Measurements from ENCODE around the gene TIGD6.
A peak's percentile ranks its signal among the peaks of the same experiment; 100 is the strongest.
"Not testable (repeated sequence)": the region's sequence is repeated elsewhere in the genome, so short reads cannot be mapped to it uniquely, and the experiment has no call there.

TIGD6 gene

GRCh38 chr5:149969181-149969930 is 31.1 kb downstream of the TIGD6 start:
- DNase-seq, result no peak

DNA sequence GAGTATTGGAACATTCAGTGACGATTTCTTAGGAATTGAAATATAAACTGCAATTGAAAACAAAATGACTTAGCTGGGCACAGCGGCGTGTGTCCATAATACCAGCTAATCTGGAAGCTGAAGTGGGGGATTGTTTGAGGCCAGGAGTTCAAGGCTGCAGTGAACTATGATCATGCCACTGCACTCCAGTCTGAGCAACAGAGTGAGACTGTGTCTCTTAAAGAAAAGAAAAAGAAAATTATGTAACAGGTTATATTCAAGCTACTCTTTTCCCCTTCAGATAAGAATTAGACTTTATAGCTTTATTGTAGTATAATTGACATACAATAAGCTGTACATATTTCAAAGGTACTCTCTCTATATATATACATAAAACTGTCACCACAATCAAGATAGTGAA is 33.5 kb downstream of the TIGD6 start:
- DNase-seq, result no peak

DNA sequence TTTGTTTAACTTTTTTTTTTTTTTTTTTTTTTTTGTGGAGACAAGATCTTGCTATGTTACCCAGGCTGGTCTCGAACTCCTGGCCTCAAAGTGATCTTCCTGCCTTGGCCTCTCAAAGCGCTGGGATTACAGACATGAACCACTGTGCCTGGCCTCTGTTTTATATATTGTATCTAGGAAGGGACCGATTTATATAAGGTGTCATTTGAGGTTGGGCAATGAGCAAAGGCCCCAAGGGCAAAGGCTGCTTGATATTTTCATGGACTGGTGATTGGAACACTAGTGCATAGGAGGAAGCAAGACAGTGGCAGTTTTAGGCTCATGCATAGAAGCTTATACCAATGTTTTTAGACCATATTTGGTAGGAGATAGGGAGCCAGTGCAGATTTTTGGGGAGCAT is 36.7 kb downstream of the TIGD6 start:
- no peak for DNase-seq

GRCh38 chr5:149962601-149963300 is 37.7 kb downstream of the TIGD6 start:
- DNase-seq, result no peak

DNA sequence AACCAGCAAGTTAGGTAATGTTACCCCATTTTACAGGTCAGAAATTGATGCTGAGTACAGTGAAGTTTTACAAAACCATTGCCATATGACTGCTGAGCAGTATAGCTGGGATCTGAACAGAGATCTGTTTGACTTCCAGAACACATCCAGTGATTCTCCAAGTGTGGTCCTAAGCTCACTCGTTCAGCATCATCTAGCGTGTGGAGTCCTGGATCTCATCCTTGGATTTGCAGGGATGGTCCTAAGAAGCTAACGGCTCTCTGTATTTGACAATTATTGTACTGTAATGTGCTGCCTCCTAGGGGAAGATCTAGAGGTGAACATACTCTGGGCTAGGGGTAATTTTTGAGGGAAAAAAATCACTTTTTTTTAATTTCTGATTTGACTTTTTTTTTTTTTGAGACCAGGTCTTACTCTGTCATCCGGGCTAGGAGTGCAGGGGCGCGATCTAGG is 38.5 kb downstream of the TIGD6 start:
- DNase-seq, result peak; percentile 59

DNA sequence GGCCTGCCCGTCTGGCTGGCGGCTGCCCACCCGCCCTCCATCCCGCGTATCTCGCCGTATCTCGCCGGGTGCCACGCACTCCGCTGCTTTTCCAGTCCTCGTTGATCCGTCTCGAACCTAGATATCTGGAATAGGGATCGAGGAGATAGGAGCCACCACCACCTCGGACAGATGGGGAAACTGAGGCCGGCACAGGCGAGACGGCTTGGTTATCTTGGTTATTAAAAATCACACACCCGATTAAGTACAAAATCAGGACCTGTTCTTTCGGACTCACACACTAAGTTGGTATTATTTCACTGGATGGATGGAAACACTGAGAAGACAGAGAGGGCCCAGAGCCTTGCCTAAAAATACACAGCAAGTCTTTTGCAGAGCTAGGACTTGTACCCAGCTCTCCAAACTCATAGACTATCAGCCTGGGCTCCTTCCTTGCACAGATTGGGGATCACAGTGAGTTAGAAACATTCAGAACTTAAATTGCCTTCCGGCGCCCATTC is 39.2 kb downstream of the TIGD6 start:
- peak; percentile 4 for DNase-seq

GRCh38 chr5:149960272-149961185 is 39.9 kb downstream of the TIGD6 start, which contains the start of gene SLC26A2:
TSS of gene SLC26A2 (plus strand) at chr5:149960758. CDS start at chr5:149977653, 16,895 bp downstream.
- DNase-seq, result peak; percentile 98

DNA sequence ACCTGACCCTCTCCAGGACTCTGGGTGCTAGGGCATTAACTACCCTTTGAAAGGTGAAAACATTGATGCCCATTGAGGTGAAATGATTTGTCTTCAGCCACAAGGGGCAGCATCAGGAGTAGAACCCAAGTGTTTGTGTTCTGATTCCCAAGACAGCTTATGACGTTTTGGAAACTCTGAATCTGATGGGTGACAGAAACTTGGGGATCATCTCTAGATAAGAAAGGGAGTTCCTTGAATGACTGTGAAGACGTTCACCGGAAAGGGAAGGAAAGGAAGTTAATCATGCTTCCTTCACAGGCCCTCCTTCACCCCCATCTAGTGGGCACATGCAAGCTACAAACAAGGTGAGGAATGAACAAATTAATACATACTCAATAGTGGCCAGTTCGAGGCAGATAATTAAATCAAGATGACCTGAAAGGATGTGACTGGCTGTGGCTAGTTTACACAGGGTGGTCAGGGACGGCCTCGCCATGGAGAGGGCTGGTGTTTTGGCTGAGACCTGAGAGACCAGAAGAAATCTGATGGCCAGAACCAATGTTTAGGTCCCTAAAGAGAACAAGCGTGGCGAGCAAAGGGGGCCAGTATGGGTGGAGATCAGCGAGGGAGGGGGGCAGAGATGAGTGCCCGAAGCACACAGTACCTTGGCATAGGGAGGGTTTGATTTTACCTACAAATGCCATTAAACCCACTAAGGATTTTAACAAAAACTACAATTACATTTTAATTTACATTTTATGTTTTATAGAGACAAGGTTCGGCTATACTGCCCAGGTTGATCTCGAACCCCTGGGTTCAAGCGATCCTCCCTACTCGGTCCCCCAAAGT is 40.8 kb downstream of the TIGD6 start:
- peak; percentile 69 for DNase-seq

GRCh38 chr5:149957855-149958254 is 42.6 kb downstream of the TIGD6 start:
- DNase-seq, result no peak

GRCh38 chr5:149956685-149957084 is 43.8 kb downstream of the TIGD6 start:
- no peak for DNase-seq

GRCh38 chr5:149954798-149955197 is 45.7 kb downstream of the TIGD6 start:
- no peak for DNase-seq

DNA sequence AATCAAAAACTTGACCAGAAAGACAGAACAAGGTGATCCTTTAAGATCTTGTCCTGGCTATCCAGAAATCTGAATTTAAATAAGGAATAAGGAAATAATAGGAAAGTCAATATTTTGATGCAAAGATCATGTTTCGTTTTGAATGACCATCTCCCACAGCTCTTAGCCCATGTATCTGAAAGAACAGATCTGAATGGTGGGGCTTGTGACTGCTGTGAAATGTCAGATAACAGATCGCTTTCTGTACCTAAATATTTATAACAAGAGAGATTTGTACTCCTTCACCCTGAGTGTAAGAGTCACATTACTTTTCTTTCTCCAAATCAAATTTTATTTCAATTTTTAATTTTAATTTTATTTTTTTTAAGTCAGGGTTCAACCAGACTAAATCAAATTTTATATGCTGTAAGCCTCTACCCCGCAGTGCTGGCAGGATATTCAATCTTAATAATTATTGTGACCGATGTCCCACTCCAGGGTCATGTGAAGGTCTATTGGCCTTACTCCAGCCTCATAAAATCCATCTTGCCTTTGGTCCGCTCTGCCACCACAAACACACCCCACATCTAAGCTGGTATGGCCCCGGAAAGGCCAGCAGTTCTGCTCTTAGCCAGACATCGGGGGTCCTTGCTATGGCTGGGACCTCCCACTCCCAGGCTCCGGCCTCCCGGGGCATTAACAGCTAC is 46.9 kb downstream of the TIGD6 start:
- no peak for DNase-seq

DNA sequence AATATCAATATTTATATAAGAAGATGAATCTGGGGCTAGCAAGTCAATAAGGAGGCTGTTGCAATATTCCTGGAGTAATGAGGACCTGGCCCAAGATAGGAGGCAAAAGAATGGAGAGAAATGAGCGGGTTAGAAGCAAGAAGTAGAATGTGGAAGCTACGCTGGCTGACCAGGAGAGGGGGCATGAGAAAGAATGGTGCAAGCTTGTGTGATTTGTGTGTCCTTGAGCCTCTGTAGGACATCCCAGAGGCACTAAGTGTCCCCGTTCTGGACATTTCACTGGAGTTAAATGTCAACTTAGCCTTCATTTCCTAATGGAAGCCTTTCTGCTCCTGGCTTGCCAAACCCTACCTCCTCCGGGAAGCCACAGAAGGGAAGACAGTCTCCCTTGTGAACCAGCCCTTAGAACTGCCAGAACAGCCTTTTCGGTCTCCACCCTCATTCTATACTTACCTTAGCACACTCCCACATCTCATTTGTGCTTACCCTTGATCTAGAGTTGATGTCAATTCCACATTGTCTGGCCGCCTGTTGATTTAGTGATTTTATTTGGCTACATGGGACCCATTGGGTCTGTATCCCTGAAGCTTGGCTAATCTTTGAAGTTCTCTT is 49.2 kb downstream of the TIGD6 start:
- no peak for DNase-seq

DNA sequence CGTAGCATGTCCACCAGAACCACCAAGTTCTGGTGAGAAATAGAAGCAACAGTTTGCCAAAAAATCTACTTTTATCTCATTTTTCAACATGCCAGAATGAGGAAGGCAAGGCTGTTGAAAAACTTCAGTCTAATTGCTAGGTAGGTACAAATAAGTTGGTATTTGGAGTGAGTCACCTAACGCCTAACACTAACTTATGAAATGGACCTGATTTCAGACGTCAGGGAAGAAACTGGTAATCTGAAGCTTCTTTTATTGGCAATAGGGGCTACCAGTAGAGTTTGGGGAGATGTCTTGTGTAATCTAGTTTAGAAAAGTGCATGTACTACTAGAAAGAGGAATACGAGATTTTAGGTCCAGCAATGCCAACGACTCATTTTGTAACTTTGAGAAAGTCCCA is 51.5 kb downstream of the TIGD6 start:
- no peak for DNase-seq

DNA sequence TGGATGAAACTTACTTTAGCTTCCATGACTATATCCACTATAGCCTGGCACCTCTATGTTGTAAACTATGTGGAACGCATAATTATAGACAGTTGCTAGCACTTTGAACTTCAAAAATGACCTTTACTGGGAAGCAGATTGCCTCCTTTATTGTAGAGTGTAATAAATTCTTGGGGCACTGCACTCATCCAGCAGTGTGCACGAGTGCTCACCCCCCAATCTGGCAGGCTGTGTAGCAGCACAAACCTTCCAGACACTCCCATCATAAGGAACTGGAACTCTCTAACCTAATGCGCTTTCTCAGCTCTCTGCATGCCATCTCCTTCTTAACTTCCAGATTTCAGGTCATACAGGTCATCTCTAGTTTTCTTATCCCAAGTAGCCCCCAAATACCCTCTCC is 54.3 kb downstream of the TIGD6 start:
- DNase-seq, result no peak

DNA sequence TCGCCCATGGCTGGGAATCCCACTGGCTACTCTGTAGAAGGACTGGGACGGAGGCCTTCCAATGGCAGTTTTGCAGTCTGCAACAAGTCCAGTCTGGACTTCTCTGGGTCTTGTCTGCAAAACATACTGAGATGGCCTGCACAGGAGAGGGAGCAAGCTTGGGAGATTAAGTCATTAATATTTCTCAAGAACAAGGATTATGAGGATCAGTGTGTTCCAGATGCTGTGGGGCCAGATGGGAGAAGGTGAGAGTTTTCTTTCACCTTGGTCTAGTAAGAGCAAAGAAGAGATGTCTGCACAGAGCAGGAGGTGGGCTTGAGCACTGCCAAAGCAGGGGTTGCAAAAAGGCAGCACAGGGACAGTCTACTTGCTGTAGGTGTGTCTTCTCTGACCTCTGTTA is 55.8 kb downstream of the TIGD6 start, which contains the start of gene PDE6A:
PDE6A (minus strand) TSS at position 128 of the 400 bp plus-strand sequence; CDS start at position 8, 120 bp downstream.
- DNase-seq, result no peak

DNA sequence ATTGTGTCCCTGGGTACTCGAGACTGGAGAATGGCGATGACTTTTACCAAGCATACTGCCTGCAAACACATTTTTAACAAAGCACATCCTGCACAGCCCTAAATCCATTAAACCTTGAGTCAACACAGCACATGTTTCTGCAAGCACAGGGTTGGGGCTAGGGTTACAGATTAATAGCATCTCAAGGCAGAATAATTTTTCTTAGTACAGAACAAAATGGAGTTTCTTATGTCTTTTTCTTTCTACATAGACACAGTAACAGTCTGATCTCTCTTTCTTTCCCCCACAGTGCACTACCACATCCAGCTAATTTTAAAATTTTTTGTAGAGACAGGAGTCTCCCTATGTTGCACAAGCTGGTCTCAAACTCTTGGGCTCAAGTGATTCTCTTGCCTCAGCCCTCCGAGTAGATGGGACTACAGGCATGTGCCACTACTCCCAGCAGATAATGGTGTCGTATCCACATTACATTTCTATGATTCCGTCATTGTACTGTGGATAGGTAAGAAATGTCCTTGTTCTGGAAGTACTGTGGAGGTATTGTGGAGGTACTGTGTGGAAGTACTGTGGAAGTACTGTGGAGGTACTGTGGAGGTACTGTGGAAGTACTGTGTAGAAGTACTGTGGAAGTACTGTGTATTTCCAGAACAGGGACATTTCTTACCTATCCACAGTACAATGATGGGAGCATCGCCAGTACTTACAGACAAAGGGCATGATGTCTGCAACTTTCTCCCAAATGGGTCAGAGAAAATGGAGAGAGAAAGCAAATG is 57.1 kb downstream of the TIGD6 start:
- DNase-seq, result not testable (repeated sequence)

All from fibroblast of skin of back (primary cell).